PFSK-1 (cell line): ENCODE results near the gene ENC1.

Experiments used
- FOXP2 ChIP-seq: optimal IDR thresholded peaks from 2 replicates; pipeline ENCODE3; 2011; ENCODE audit warnings: borderline replicate concordance, control low read depth, inconsistent platforms; ENCODE audit not compliant: insufficient read depth; ENCODE audit errors: extremely low read length, extremely low read depth
- POLR2AphosphoS5 ChIP-seq: IDR thresholded peaks from 2 replicates; pipeline ENCODE4 v1.6.1; 2012; ENCODE audit warnings: low read depth, mild to moderate bottlenecking, control low read depth, low read length, moderate library complexity
- REST ChIP-seq, 2 experiments: IDR thresholded peaks; 2 replicates each; pipeline versions ENCODE4 v1.6.1 to v1.8.0; 2011 to 2012; ENCODE audit warnings: low read depth in 2 of 2, low read length in 2 of 2, control low read depth in 1 of 2, inconsistent platforms in 1 of 2, mild to moderate bottlenecking in 1 of 2, moderate library complexity in 1 of 2; ENCODE audit not compliant: insufficient read depth in 1 of 2
- SIN3A ChIP-seq: IDR thresholded peaks from 2 replicates; pipeline ENCODE4 v1.6.1; 2012; ENCODE audit warnings: mild to moderate bottlenecking, low read length, moderate library complexity, borderline replicate concordance; ENCODE audit not compliant: insufficient read depth
- TAF1 ChIP-seq: IDR thresholded peaks from 2 replicates; pipeline ENCODE4 v1.6.1; 2012; ENCODE audit warnings: low read length, control low read depth, borderline replicate concordance; ENCODE audit not compliant: insufficient read depth

Gene ENC1

DNA sequence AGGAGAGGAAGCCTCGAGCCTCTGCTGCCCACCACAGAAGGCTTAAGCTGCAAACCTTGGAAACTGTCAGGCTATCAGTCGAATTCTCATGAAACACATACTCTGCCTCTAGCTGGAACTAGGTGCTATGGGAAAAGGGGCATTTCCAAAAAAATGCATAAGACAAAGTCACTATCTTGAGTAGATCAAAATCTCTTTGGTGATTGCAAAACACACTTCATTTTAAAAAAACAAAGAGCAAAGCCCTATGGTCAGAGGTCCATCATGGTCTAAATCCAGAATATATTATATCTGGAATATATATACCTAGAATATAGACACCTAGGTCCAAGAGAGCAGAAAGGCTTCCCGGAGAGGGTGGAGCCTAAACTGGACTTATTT is 59.8 kb downstream of the ENC1 start:
- no peak for TF ChIP-seq SIN3A
- no peak for TF ChIP-seq REST (IDR thresholded peaks at IDR 0.05; ENCODE audit: insufficient read depth in 1 of 2, low read depth in 2 of 2, low read length in 2 of 2)
- no peak for TF ChIP-seq POLR2AphosphoS5
- no peak for TF ChIP-seq FOXP2
- TF ChIP-seq TAF1 = no peak

DNA sequence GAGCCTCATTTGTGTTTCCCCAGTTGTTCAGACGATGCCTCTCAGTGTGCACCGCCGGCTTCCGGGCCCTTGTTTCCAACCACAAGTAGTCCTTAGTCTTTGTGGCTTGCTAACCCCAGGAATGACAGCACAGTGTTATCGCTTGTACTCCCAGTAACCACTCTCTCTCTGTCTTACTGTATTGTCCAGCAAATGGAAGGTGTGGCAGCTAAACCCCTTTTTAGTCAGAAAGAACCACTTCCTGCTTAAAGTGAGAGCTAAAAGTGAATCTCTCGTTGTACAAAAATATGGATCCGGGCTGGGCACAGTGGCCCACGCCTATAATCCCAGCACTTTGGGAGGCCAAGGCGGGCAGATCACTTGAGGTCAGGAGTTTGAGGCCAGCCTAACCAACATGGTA is 61.3 kb downstream of the ENC1 start:
- TF ChIP-seq FOXP2 (no peak), TAF1 (no peak), REST (IDR thresholded peaks at IDR 0.05; ENCODE audit: insufficient read depth in 1 of 2, low read depth in 2 of 2, low read length in 2 of 2) (no peak), POLR2AphosphoS5 (no peak)

DNA sequence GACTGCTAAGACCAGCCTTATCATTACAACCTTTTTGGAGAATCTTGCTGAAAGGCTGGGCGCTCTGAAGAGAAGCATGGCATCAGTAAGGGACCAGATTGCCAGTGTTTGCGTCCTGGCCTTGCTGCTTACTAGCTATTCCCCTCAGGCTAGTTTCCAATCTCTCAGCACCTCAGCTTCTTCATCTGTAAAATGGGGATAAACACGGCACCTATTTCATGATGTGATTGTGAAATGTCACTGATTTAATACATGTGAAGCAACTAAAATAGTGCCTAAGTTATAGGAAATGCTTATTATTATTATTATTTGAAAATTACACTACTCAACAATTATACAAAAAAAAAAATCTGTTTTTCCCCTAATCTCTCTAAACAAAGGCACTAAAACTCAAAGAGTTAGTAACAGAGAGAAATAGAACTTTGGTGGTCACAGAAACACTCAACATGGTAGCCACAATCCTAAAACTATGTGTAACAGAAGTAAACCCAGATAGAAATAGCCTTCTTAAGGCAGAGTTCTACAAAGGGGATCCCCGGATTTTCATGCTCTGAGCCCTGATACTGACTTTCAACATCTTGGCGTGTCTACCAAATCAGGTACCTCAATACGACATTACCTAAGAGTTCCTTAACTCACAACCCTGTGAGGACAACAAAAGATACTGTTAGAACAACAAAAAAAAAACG is 62.0 kb downstream of the ENC1 start:
- TF ChIP-seq REST (IDR thresholded peaks at IDR 0.05; ENCODE audit: insufficient read depth in 1 of 2, low read depth in 2 of 2, low read length in 2 of 2) (no peak), FOXP2 (no peak), SIN3A (no peak), POLR2AphosphoS5 (no peak), TAF1 (no peak)
